Ramos (cell line): Measurements from ENCODE around the gene IRAK2.
"Not testable (repeated sequence)": the region's sequence is repeated elsewhere in the genome, so short reads cannot be mapped to it uniquely, and the experiment has no call there.

ENCODE experiments used
- in situ Hi-C: fragments of 300-500 bp; cut with MboI; formaldehyde crosslinking; loops from one replicate; pipeline ENCODE4 v1.14.3; 2022; ENCODE audit warnings: low sequenced_read_pairs; ENCODE audit not compliant: unreplicated experiment

The IRAK2 gene

DNA sequence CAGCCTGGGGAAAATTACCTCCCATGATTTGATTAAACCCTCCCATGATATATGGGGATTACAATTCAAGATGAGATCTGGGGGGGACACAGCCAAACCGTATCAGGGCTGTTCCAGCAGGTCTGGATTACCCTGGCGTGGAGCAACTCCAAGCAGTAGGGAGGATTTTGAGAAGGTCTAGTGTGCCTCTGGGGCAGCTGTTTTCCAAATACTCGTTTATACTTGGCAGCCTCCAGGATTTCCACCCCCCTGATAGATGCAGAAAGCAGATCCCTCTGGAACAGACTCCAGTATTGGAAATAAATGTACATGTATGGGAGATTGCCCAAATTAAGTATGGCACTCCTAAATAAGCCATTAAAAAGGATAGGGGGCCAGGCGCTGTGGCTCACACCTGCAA, 7.7 kb upstream of the IRAK2 start:
- in situ Hi-C loops: no loop called here

DNA sequence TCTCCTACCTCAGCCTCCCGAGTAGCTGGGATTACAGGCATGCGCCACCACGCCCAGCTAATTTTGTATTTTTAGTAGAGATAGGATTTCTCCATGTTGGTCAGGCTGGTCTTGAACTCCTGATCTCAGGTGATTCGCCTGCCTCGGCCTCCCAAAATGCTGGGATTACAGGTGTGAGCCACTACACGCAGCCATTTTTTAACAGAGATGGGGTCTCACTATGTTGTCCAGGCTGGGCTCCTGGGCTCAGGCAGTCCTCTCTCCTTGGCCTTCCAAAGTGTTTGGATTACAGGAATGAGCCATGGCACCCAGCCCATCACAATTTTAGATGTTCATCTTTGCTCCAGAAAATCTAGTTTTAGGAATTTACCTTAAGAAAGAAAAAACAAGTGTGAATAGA, 6.2 kb upstream of the IRAK2 start:
- in situ Hi-C loops: not testable (repeated sequence)

DNA sequence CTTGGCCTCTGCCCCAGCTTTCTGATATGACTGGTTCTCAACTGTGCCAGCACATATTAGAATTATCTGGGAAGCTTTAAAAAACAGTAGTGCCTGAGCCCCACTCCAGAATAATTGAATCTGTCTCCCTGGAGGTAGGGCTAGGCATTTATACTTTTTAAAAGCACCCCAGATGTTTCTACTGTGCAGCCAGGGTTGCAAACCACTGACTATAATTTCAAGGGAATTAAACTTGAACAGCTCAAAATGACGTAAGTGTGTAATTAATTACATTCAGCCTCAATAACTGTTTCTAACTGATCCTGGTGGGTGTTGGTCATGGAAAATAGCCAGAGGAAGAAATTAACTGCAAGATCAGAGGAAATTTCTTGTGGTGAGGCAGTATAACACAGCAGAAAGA, 4.4 kb upstream of the IRAK2 start:
- in situ Hi-C loops: no loop called here

DNA sequence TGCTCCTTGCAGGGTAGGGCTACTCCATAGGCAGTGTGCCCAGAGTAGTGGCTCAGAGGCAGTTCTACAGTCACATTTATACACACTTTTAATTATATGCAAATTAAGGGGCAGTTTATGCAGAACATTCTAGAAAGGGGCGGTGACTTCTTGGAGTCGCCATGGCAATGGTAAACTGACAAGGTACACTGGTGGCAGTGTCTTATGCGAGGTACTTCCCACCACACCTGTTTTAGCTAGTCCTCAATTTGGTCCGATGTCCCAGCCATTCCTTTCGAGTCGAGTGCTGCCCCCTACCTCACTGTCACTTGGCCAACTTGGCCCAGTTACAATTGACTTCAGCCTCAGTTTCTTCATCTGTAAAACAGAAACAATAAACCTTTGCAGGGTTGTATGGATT, 3.8 kb upstream of the IRAK2 start:
- in situ Hi-C loops: no loop called here

DNA sequence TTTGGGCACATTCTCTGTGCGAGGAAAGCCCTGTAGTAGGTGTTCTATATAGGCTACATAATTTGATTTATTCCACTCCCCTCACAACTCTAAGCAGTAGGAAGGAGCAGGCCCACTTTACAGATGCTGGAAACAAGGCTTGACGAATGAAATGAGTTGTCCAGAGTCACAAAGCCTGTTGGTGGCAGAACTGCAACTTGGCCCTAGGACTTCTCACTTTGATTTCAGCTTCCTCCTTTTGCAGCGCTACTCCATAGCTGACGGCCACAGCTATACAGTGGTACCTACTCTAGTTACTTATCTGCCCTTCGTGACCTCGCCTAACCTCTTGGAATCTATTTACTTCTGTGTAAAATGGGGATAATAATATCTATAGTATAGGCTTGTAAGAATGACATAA, 2.5 kb upstream of the IRAK2 start:
- in situ Hi-C loops: no loop called here

DNA sequence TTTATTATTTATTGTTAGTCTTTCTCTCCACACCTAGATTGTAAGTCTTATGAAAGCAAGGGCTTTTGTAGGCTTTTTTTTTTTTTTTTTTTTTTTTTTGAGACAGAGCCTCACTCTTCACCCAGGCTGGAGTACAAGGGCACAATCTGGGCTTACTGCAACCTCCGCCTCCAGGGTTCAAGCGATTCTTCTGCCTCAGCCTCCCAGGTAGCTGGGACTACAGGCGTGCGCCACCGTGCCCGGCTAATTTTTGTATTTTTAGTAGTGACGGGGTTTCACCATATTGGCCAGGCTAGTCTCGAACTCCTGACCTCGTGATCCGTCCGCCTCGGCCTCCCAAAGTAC, 546 bp upstream of the IRAK2 start:
- in situ Hi-C loops: not testable (repeated sequence)

DNA sequence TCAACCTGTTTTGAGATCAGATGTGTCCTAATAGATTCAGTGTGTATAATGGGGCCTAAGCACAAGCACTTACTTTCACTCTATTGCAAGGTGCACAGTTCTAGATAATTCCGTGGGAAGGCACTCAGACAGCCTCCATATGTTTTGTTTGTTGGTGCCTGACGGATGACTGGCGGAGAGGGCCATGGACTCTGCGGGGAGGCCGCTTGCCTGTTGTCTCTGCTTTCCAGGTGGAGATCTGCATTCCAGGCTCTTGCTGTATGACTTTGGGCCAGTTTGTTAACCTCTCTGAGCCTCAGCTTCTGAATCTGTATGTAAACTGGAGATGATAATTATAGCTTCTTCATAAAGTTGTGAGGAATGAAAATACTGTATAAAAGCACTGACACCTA, 1.5 kb downstream of the IRAK2 start:
- in situ Hi-C loops: no loop called here

DNA sequence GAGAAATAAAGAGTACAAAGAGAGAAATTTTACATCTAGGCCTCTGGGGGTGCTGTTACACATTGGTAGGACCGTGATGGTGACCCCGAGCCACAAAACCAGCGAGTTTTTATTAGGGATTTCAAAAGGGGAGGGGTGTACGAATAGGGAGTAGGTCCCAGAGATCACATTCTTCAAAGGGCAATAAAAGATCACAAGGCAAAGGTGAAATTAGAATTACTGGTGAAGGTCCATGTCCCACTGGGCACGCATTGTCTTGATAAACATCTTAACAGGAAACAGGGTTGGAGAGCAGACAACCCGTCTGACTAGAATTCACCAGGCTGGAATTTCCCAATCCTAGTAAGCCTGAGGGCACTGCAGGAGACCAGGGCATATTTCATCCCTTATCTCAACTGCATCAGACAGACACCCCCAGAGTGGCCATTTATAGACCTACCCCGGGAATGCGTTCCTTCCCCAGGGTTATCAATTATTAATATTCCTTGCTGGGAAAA, 4.3 kb downstream of the IRAK2 start:
- in situ Hi-C loops: no loop called here

DNA sequence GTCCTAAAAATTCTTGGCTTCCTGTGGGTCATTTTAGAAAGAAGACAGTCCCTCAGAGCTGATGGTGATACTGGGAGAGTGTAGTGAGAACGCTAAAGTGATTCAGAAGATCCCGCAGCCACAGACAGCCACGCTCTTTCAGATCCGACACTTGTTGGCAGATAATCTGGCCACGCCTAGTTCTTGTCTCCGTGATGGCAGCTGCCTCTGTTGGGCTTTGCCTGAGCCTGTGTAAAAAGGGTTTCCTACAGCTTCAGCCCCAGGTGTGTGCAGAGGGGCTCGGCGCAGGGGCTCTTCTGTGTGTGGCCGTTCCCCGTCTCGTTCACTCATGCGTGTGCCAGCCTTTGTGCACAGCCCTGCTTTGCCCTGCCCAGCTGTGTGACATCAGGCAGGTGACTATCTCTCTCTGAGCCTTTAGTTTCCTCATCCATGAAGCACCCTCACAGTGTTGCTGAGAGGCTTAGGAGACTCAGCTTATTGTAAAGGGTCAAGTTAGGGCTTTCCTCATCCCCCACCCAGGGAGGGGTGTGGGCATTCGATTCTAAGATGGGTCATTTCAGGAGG, 6.3 kb downstream of the IRAK2 start:
- in situ Hi-C loops: no loop called here

DNA sequence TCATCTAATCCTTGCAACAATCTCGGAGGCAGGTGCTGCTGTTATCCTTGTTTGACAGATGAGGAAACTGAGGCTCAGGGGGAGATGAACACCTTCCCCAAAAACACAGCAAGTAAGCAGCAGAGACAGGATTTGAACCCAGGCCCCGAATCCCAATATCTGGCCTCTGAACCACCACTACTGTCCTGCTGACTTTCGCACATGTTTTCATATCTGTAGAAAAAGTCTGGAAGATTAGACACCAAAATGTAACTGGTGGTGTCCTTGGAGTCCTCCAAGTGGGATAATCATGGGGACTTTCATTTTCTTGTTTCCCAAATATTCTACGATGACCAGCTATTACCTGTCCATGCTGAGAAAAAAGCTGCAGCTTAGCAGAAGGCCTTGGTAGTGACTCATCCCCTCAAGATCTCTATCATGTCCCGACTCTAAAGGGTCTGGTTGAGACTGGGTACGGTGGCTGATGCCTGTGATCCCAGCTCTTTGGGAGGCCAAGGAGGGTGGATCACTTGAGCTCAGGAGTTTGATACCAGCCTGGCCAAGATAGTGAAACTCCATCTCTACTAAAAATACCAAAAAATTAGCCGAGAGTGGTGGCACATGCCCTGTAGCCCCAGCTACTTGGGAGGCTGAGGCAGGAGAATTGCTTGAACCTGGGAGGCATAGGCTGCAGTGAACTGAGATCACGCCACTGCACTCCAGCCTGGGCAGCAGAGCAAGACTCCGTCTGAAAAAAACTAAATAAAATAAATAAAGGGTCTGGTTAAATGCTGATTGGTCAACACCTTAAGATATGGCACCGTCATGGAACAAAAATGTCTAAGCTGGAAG, 8.6 kb downstream of the IRAK2 start:
- in situ Hi-C loops: no loop called here

DNA sequence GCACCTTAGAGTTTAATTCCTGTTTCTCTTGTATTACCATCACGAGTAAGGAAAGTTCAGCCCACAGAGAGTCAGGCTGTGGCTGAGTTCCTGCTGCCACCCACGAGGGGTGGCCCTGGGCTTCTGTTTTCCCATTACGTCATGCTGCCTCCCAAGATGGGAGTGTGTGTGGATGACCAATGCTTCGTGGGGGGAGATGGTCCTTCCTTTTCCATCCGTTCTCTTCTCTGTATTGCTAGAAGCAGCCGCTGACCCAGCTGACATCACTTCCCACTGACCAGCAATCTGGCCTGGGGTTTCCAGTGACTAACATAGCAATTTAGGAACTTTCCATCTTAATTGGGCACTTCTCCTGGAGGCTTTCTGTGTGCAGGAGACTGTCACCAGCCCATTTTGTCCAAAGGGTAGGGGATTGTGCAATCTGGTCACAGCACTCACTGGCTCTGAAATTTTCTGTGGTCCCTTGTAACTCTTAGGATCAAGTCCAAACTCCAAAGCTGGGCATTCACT, 9.3 kb downstream of the IRAK2 start:
- in situ Hi-C loops: no loop called here

DNA sequence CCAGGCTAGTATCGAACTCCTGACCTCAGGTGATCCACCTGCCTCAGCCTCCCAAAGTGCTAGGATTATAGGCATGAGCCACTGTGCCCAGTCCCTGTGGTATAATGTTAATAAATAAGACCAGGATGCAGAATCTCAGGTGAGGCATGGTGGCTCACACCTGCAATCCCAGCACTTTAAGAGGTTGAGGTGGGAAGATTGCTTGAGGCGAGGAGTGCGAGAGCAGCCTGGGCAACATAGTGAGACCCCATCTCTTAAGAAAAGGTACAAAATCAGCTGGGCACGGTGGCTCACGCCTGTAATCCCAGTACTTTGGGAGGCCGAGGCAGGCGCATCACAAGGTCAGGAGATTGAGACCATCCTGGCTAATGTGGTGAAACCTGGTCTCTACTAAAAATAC, 10.6 kb downstream of the IRAK2 start:
- in situ Hi-C loops: not testable (repeated sequence)

DNA sequence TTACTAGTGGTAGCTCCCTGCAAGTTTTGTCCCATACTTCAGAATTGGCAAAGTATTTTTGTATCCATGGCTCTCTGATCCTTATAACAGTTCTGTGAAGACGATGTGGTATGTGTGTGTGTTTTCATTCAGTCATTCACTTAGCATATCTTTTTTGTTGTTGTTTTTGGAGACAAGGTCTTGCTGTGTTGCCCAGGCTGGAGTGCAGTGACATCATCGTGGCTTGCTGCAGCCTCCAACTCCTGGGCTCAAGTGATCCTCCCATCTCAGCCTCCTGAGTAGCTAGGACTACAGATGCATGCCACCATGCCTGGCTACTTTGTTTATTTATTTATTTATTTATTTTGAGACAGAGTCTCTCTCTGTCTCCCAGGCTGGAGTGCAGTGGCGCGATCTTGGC, 11.4 kb downstream of the IRAK2 start:
- in situ Hi-C loops: not testable (repeated sequence)

DNA sequence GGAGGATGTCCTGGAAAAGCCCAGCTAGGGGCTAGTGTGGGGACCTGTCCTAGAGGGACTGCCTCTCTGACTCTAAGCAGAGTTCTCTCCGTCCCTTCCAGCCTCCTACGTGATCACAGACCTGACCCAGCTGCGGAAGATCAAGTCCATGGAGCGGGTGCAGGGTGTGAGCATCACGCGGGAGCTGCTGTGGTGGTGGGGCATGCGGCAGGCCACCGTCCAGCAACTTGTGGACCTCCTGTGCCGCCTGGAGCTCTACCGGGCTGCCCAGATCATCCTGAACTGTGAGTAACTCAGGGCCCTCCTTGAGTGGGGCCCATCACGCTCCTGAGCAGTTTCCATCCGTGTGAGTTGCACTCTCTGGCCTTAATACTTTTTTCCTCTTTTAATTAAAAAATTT, 13.0 kb downstream of the IRAK2 start:
- in situ Hi-C loops: no loop called here

DNA sequence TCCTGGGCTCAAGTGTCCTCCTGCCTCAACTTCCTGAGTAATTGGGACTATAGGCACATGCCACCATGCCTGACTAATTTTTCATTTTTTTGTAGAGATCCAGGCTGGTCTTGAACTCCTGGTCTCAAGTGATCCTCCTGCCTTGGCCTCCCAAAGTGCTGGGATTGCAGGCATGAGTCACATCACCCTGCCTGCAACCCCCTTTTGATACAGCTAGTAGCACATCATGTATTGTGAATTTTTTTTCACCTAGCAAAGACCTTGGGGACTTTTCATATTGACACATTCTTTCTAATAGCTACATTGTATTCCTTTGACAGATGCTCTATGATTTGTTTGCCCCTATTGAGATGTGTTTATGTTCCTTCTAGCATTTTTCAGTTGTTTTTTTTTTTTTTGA, 14.2 kb downstream of the IRAK2 start:
- in situ Hi-C loops: no loop called here

DNA sequence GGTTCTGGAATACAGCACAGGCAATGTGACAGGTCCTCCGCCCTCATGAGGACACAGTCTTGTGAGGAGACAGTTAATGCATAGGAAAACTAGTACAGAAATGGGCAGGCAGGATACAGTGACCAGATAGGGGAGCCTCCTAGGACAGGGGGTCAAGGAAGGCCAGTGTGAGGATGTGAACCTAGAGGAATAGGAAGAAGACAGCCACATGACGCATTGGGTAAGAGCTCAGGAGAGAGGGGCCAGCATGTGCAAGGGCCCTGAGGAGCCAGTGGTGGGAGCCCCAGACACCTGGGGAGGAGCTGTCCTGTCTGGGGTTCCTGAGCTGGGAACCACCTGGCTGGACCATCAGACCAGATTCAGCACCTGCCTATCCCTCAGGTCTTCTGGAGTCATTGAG, 15.6 kb downstream of the IRAK2 start:
- in situ Hi-C loops: no loop called here

DNA sequence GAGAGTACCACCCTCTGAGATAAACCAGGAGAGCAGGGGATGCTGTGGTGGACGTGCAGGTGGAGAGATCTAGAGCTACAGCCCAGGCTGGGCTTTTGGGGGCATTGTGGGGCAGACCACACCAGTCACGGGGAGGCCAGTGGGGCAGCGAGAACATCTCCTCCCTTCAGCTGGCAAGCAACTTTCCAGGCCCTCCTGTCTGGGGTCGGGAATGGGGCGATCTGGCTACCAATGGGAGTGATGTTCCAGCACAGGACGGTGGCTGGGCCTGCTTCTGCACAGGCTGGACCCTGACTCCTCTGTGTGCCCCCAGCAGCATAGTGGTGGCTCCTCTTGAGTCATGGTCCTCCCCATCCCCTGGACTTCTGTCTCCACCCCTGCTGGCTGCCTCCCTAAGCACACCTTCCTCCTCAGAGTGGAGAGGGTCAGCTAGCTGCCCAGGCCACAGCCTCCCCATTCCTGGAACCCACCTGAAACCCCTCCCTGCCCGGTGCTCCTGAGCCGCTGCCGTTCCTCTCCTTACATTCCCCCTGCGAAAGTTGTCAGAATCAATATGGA, 16.1 kb downstream of the IRAK2 start:
- in situ Hi-C loops: no loop called here

DNA sequence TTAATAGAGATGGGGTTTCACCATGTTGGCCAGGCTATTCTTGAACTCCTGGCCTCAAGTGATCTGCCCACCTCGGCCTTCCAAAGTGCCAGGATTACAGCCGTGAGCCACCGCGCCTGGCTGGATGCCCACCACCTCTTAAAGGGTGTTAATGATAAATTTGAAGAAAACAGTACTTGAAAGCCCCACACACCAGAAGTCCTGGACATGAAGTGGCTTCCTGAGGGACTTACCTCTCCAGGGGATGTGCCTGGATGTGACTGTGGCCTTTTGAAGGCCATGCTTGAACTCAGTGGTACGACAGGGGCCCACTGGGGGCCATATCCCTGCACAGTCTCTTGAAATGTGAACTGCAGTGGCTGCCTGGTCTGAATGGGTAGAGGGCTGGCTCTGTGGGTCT, 18.2 kb downstream of the IRAK2 start:
- in situ Hi-C loops: no loop called here

DNA sequence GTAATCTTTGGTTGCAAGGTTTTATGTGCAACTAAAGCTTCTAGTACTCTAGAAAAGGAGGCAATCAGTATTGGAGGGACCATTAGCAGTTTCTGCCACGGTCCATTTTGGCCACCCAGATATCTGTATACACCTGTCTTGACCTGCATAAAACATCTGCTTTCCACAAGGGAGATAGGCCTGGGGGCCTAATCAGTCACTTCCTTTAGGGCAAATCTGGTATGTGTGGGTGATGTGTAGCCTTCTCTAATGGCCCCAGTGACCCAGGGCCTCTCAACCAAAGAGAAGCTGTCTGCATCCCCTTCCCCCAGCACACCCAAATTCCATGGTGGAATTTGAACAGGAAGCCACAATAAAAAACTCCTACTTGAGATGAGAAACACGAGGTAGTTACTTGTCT, 19.5 kb downstream of the IRAK2 start:
- in situ Hi-C loops: no loop called here

DNA sequence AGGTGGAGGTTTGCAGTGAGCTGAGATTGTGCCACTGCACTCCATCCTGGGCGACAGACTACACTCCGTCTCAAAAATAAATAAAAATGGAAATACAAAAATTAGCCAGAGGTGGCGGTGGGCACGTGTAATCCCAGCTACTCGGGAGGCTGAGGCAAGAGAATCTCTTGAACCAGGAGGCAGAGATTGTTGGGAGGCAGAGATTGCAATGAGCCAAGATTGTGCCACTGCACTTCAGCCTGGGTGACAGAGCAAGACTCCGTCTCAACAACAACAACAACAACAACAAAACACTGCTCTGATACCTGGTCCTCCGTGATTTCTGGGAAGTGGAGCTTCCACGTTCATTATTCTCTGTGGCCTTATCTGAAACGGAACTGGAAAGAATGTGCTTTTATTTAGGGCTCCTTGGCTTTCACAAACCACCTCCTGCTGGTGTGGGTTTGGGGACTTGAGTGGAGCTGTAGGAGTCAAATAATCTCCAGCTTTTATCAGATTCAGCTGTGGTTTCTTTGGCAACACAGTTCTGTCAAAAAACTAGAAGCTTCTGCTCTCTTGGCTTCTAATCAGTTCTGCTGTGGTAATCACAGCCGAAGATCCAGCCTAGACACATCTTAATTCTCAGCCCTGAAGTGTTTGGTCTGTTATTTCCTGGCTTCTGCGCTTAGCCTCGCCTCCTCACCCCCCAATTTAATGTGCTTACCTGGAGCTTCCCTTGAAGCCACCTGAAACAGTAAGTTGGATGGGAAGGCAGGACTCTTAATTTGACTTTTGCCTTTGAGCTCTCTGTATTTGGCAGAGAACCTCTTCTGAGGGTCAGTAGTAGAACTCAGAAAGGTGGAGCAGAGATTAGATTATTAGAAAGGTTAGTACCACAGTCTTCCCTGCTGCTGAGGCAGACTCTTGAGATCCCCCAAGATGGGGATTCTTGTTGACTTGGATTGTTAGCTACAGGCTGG, 21.4 kb downstream of the IRAK2 start:
- in situ Hi-C loops: no loop called here
